C4-2B (cell line): ENCODE results near the gene GMPR2.

Experiments
- H3K27ac ChIP-seq: fragments of 450-650 bp; 2 replicates; pipeline ENCODE4 v1.5.1; 2017
- CTCF ChIP-seq: fragments of 450-650 bp; conservative IDR thresholded peaks from 2 replicates; pipeline ENCODE4 v1.5.1; 2017; ENCODE audit warnings: mild to moderate bottlenecking
- ZFX ChIP-seq: fragments of 450-650 bp; IDR thresholded peaks from 2 replicates; pipeline ENCODE4 v1.6.1; 2017

The GMPR2 gene

DNA sequence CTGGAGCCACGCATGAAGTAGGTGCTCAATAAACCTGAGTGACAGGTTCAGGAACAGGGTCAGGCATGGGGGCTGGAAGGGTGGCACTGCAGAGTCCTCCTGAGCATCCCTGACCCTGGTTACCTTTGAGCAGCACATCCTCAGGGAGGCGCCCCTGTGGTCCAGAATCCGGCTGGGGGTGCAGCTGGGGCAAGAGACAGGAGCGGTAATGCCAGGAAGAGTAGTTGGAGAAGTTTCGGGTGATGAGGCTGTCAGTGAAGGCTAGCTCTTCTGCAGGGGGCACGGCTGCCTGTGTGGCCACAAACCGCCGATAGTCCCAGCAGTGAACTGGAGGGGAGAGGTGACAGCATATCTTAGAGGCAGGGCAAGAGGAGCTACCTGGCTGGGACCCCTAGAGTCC lies 36.6 kb downstream of the GMPR2 start:
- TF ChIP-seq ZFX (no peak), CTCF (no peak)
- H3K27ac ChIP-seq: no peak overlapping the region

- TF ChIP-seq CTCF: no peak
- TF ChIP-seq ZFX: no peak
- no peak overlapping the region for H3K27ac ChIP-seq
Measured at GRCh38 chr14:24269910-24270536, 37.3 kb downstream of the GMPR2 start.

GRCh38 chr14:24270537-24271133 lies 37.9 kb downstream of the GMPR2 start:
- H3K27ac ChIP-seq: peak overlapping the region; percentile 98
- TF ChIP-seq ZFX (no peak), CTCF (no peak)

- TF ChIP-seq CTCF (peak; percentile 86), ZFX (no peak)
- peak within 1 kb of the TSS; percentile 98 for H3K27ac ChIP-seq
Measured at GRCh38 chr14:24271134-24271833, 38.6 kb downstream of the GMPR2 start, which contains the start of gene RABGGTA. Gene RABGGTA (minus strand): TSS chr14:24271597. CDS start chr14:24271115, 482 bp downstream.

DNA sequence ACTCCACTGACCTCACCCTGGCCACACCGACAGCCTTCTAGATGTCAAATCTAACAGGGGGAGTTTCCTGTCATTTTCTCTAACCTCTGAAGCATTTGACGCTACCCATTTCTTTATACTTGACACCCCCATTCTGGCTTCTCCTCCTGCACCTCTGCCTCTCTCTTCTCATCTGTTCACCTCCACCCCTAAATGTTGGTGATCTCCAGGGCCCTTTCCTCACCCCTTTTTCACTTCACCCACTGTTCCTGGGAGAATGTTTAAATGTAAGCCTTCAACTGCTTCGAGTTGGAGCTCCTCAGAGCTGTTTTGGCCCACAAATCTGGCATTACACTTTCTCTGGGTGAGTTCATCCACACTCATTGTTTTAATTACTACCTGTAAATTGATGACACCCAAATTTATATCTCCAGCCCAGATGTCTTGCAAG lies 39.1 kb downstream of the GMPR2 start:
- peak overlapping the region; percentile 98 for H3K27ac ChIP-seq
- no peak for TF ChIP-seq CTCF
- TF ChIP-seq ZFX: no peak

DNA sequence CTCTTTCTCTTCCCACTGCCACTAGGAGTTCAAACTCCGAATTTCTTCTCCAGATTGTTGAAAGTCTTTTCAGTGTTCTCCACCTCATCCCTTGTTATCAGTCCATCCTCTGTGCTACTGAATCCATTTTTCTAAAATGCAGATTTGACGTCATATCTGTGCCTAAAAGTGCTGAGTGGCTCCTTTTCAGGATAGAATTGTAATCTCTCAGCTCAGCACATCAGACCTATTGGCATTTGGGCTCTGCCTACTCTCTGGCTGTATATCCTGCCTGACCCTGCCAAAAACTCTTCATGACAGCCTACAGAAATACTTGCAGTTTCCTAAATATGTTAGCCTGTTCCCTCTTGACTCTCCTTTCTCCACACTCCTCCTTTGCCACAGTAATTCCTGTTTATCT lies 39.7 kb downstream of the GMPR2 start:
- no peak for TF ChIP-seq ZFX
- TF ChIP-seq CTCF: no peak
- H3K27ac ChIP-seq: no peak overlapping the region

DNA sequence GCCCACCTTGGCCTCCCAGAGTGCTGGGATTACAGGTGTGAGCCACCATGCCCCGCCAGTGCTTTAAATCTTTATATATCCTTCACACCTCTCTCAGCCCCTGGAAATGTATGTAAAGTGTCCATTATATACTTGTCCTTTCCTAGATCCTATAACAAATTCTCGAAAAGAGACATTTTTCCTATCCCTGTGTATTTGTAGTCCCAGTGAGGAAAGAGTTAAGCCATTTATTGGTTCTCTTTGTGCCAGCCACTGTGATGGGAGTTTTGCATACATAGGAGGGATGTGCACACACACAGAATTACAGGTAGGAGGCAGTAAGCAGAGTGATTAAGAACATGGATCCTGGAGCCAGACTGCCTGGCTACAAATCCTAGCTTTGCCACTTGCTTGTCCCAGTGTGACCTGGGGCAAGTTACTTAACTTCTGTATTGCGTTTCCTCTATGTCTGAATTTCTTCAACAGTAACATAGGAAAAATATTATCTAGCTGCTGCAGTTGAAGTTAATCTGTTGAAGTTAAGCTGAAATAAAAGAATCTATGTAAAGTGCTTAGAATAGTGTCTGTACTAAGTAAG lies 40.8 kb downstream of the GMPR2 start:
- H3K27ac ChIP-seq: no peak overlapping the region
- TF ChIP-seq CTCF (no peak), ZFX (no peak)
